Measurements from ENCODE around the gene ADCY2.

Gene ADCY2

DNA sequence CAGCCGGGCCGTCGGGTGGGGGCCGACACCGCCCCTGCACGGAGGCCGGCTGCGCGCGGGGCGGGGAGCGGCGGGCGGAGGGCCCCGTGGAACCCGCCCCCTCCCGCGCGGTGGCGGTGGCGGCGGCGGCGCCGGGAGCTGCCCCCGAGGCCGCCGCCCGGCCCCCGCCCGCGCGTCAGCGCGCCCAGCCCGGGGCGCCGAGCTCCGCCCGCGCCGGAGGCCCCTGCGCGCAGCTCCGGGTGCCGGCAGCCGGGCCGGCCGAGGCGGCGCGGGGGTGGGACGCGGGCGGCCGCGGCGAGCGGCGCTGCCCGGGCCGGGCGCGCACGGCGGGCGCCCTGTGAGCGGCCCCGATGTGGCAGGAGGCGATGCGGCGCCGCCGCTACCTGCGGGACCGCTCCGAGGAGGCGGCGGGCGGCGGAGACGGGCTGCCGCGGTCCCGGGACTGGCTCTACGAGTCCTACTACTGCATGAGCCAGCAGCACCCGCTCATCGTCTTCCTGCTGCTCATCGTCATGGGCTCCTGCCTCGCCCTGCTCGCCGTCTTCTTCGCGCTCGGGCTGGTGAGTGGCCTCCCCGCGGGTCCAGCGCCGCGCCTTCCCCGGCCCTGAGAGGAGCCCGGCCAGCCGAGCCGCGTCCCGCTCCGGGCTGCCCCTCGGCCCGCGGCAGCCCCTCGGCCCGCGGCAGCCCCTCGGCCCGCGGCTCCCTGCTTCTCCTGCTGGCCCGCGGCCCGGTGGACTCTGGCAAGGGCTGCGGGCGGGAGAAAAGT is at the start of gene ADCY2:
Gene ADCY2 (plus strand): TSS at position 192 of the 766 bp plus-strand sequence. CDS start 159 bp downstream, at position 351.
- DNase-seq (ENCODE audit: low read depth): no peak

DNA sequence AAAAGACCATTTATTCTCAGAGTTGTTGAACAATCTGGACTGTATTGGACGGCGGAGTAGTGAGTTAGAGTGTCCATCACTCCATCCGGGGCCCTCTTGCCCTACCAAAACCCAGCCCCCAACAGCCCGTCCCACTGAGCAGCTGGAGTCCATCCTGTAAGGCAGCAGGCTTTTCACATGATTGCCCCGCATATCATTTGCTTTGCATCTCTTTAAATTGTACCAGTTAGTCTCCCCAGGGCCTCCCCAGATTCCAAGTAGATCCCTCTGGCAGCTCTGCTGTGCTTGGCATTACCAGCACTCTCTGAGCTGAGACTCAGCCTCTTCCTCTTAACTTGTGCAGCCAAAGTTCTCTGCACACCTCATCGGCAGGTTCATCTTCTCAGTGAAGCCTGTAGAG is 48.6 kb upstream of the ADCY2 start:
- no peak for DNase-seq (ENCODE audit: low read depth)

DNA sequence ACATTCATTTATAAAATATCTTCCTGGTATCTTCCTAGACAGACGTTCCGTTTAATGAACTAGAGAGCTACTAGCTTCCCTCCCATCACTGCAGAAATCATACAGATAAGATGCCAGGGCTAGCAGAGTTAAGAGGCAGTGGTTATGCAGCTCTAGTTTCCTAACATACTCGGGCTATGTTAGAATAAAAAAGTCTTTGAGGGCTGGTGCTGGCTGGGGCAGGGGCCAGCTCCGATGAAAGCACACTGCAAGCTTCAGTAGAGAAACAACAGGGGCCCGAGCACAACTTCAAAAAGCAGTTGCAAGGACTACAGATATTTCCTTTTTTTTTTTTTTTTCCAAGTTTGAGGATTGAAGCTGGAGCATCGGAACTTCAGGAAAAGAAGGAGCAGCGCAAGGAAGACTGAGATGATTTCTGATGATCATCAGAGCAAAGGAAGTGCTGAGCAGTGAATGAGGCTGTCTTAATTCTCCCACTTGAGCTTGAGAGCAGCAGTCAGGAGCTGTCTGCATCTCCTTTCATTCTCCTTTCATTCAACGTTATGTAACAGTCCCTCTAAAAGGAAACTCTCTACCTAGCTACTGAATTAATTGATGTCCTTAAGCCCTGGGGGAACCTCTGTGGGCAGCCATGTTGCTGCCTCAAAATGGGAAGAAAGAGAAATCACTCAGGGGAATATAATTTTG is 47.6 kb upstream of the ADCY2 start:
- DNase-seq (ENCODE audit: low read depth): no peak

DNA sequence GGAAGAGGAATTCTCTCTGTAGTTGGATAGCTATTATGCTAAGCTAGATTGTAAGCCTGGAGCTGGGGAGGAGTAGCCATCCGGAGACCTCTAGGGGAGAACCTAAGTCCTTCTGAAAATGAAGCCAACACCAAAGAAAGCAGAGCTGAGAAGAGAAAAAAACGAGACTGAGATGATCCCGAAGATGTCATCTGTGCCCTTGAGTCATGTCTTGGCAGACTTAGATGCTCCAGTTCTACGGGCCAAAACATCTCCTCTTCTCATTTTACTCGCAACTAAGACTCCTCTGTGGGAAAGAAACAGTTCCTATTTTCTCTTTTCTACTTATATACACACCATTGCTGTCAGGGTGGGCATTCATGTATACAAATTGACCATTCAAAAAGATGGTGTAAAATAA is 34.3 kb upstream of the ADCY2 start:
- DNase-seq (ENCODE audit: low read depth): no peak

DNA sequence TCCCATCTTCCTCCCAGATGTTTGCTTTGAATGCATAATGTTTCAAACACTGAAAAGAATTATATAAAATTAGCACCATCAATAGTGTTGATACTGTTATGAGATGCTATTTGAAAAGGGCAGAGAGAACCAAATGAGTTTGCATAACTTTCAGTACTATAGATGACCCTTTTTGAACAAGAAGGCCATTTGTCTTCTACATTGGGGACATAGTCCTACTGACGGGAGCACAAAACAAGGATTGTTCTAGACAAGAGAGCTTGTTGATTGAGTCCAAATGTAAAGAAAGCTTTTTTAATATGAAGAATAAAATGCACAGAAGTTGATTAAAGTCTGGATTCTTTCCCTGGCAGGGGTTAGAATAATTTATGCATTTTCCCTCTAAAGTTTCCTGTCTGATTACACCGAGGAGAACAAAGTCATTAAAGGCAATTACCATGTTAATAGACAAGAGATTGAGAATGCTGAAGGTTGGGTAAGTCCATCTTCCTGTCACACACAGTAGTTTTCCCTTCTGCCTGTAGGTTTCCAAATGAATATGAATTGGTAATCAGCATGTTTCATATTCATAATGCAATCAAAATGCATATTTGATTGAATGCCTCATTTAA is 32.8 kb upstream of the ADCY2 start:
- DNase-seq (ENCODE audit: low read depth): no peak

DNA sequence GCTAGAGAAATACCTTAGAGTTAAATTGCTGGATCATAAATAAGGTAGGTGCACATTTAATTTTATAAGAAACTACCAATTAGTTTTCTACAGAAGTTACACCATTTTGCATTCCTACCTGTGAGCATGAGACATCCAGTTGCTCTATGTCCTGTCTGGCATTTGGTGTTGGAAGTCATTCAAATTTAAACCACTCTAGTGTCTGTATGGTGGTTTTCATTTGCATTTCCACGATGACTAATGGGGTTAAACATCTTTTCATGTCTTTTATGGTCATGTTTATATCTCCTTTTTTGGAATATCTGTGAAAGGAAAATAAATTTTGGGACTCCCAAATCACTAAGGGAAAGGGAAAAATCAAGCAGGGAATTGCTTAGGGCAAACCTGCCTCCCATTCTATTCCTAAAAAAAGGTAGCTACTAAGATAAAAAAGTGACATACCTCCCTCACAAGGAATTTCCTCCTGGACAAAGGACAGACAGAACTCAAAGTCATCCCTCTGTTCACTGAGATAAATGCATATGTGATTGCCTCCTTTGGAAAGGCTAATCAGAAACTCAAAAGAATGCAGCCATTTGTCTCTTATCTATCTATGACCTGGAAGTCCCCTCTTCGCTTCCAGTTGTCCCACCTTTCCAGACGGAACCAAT is 31.6 kb upstream of the ADCY2 start:
- no peak for DNase-seq (ENCODE audit: low read depth)

DNA sequence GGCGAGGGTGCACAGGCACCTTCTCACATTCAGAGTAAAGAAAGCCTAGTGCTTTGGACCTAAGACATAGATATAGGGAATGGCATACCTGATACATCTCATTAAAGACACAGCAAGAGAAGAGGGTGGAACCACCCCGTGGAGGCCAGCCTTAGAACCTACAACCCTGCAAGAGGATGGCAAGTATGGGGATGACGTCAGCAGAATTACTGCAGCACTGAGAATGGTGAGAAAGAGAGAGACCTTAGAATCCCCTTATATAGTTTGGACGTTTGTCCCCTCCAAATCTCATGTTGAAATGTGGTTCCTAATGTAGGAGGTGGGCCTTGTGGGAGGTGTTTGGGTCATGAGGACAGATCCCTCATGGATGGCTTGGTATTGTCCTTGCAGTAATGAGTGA is 28.2 kb upstream of the ADCY2 start:
- DNase-seq (ENCODE audit: low read depth): no peak

DNA sequence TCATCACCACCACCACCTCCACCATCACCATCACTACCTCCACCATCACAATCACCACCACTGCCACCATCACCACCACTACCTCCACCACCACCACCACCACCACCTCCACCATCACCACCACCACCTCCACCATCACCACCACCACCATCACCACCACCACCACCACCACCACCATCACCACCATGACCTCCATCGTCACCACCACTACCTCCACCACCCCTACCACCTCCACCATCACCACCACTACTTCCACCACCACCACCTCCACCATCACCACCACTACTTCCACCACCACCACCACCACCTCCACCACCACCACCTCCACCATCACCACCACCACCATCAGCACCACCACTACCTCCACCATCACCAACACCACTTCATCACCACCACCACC is 23.5 kb upstream of the ADCY2 start:
- no peak for DNase-seq (ENCODE audit: low read depth)

DNA sequence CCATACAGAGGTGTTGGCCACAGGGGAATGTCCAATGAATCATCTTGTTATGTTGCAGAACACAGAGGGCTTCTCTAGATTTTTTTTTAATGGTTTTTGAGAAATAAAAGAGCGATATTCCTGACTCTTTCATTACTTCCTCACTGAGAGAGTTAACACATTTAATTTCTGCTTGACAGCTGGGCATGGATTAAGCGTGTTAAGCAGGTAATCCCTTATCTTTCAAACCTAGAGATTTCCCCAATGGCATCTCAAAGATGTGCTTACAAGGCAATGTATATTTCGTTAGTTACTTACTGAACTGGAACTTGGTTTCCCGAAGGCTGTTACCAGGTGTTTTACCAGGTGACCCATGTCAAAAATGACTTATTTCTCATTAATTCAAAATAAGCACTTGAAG is 21.8 kb upstream of the ADCY2 start:
- DNase-seq (ENCODE audit: low read depth): no peak

DNA sequence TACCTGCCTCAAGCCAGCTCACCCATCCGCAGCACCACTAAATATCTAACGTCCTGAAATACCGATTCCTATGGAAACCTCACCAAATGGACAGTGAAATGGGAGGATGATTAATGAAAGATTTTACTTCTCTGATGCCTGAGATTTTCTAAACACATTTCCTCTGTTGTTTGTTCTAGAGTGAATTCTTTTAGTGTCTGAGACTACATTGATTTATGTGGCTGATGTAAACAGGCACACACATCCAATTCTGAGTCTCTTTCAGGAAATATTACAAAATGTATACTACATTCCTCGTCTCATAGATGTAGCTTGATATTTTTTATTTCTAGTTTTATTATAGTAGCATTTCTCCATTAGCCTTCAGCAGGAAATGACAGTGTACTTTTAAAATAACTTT is 20.5 kb upstream of the ADCY2 start:
- no peak for DNase-seq (ENCODE audit: low read depth)

DNA sequence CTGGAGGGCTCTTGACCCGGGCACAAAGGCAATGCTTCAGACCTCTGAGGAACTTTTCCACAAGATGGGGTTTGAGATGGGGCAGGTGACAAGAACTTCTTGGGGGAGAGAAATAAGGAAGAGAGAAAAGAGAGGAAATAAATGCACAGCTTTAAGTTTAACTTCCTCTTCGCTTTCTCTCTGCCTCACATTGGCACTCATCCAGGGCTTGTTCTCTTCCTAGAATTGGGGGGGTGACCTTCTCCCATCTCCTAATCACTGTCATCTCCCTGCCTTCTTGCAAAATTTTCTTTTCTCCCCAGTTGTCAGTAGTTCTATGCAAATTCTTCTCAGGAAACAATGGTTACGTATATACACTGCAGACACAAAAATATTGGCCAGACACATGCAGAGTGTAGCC is 19.1 kb upstream of the ADCY2 start:
- no peak for DNase-seq (ENCODE audit: low read depth)

DNA sequence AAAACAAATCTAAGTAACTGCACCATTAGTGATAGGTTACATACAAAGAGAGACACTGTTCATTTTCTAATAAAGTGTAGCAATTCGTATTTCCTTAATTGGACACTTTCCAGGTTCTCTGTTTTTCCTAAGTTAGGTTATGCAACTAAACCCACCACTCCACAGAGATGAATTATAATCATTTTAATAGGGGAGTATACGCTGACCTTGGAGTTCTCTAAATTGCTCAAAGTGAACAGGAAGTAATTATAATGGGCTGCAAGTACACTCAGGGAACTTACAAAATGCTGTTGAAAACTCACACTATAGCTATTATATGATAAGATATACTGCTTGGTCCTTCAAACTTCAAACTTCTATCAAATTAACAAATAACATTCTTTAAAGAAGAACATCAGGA is 18.2 kb upstream of the ADCY2 start:
- DNase-seq (ENCODE audit: low read depth): no peak

DNA sequence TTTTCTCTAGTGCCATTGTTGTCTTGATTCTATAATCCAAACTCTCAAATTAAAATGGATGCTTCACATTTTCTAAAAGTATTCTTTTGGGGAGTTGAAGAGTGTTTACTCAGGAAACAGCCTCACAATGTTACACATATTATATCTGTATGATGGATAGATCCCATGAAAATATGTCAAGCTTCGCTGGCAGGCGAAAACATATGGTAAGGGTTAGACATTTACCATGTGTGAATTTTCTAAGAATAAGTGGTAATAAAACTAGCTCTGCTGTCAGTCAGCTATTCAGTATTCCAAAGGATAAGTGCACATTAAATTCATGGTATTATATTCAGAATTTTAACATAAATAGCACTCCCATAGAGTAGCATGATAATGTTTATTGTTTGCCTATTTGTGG is 13.3 kb upstream of the ADCY2 start:
- DNase-seq (ENCODE audit: low read depth): no peak

DNA sequence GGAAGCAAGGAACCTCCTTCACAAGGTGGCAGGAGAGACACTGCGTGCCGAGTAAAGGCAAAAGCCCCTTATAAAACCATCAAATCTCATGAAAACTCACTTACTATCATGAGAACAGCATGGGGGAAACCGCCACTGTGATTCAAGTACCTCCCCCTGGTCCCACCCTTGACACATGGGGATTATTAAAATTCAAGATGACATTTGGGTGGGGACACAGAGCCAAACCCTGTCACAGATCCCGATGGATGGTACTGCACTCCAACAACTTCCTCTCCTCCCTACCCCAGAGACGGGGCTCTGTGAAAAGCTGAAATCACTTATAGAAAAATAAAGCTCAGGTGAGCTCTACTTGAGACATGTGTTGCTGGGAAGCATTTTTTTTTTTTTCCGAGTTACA is 10.3 kb upstream of the ADCY2 start:
- no peak for DNase-seq (ENCODE audit: low read depth)

DNA sequence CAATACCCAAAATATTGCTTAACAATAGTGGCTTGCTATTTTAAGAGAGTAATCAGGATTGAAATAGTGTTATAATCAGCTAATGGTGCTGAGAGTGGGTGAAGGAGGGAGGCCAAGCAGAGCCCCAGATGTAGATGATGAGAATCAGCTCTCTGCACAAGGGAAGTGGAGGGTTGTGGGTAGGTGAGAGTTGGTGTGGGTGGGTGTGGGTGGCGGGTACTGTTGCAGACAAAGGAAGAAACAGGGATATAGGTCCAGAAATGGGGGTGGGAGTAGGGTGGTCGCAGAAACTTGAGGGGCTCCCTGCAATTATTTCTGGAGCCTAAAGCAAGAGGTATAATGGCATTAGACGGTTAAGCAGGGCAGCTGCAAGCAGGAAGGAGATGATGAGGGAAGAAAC is 7.4 kb upstream of the ADCY2 start:
- DNase-seq (ENCODE audit: low read depth): no peak

DNA sequence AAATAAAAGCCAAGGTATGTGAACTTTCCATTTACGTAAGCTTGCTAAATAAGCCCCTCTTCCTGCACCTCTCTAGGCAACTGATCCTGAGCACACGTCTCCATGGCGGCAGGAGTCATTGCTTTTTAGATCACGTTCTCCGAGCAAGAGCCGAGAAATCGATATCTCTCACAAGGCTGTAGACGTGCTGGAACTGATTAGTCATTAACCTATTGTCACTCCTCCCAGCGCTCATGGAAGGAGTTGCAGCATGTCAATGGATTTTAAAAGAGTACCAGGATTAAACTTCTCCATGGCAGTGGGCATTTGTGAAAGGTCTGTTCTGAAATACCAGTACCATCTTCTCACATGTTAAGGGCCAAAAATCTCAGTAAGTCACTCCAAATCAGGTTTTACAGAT is 4.7 kb upstream of the ADCY2 start:
- DNase-seq (ENCODE audit: low read depth): no peak

DNA sequence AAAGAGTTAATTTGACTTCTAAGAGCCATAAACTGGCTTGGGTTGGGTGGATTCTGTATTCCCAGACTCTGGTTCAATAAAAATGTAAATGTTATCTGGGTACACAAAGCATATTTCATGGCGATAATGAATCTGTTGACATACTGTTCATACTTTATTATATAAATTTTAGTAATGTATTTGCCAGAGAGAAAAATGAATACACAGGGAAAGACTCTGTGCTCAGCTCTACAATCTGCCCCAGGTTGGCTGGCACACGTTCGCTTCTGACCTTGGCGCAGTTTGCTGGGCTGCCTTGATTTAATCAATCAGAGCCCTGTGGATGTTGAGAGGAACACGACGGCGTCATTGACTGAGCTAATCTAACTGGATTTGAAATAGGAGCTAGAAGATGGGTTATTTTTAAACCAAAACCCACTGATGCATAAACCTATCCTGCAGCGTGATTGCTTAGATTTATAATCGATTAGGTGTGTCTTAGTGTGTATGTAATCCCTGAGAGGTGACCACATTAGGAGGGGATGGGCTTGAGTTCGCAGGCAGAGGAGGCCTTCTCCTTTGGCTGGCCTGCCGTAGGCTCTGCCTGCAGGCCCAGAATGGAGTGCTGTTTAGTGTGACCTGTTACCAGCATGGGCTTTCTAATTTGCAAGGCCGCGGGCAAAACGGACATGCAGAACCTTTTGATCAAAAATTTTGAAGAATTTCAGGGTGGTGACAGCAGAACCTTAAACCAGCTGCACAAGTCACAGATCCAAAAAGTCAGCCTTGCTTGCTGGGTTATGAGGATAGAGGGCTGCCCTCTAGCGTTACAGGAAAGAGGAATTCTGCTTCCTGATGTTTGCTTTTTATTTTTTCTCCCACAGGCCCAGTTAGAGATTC is 3.9 kb upstream of the ADCY2 start:
- DNase-seq (ENCODE audit: low read depth): no peak

DNA sequence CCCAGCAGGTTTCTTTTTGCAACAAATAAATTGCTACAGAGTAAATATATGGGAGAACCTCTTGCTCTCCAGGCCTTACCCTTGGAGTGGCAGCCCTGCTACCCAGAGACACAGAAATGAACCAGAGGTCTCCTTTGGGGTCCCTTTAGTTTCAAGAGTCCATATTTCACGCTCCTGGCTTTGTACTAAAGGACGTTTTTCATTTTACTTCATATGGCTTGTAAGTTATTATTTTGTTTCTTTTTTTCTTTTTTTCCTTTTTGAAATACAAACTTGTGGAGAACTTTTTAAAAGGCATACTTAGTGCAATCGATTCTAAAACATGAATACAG is 3.3 kb upstream of the ADCY2 start:
- DNase-seq (ENCODE audit: low read depth): no peak

DNA sequence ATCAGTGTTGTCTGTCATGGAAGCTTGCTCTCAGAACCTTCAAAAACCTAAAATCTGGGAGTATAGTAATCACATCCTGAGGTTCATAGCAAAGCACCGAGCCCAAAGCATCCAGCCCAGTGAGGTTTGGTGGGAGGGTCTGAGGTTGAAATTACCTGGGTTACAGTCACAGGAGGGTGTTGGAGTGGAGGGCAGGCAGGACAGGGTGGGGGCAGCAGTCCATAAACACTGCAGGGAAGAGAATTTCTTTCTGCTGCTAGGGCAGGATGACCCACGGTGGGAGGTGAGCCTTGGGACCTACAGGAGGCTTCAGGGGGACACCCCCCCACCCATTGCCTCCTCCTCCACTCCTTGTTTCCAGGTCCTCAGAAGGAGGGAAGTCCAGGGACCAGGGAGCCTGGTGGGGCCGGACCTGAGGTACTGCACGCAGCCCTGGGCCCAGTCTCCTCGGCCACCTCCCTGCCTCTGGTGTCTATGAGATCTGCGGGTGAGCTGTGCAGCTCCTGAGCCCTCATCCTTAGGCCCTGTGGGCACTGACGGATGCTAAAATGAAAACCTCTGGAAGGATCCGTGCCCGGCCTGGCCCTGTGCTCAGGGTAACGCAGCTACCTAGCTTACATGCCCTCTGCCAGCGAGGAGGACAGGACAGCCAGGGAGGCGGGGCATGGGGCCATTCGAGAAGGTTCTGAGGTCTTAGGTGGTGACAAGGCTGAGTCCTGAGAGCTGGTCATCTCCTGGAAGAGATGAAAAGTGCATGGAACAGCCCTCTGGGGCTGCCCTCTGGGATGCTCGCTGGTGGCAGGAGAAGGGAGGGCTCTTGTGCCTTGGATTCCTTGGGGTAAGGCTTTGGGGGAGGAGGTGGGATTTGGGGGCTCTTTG is 1.8 kb upstream of the ADCY2 start:
- no peak for DNase-seq (ENCODE audit: low read depth)

DNA sequence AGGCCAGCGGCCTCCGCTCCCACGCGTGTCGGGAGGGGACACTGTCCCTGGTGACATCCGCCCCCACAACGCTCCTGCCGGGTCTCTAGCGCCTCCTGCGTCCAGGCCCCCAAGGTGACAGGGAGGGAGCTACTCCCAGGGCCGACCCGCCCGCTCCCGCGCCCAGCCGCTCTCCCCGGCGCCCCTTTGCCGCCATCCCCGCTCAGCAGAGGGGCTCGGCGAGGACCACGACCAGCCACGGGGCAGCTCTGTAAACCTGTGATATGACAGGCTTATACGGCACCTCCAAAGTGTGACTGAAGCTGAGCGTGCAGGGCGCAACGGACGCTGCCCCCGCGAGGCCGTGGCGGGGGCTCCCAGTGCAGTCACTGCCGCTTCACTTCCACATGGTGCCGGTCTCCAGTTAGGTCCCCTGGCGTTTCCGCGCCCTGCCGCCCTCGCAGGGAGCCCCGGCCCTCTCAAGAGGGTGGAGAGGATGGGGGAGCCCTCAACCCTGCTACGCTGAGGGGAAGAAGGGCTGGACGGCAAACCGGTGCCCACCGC is 978 bp upstream of the ADCY2 start:
- DNase-seq (ENCODE audit: low read depth): no peak

DNA sequence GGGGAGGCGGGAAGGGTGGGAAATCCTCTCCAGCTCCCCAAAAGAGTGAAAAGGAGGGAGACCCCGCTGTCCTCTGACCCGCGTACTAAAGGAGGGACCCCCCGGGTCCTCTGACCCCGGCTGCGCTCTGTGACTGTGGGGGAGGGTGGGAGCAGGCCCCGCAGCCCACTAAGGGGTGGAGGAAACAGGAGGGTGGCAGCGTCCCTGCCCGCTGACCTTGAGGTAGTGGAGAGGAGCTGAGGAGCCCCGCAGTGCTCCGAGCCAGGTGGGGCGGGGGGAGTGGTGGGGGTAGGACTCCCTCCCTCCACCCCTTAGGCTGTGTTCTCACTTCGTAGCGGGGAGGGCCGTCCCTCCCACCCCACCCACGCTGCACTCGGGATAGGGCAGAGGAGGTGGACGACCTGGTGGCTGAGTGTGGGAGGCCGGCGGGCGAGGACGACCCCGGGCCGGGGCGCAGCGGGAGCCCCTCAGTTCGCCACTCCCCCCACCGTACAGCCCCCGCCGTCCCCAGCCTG is 449 bp upstream of the ADCY2 start:
- no peak for DNase-seq (ENCODE audit: low read depth)
